DLD1 (cell line): ENCODE data around the gene CYP2A6.

ENCODE experiments used
- in situ Hi-C: cut with HindIII; loops from 2 replicates; pipeline ENCODE4 v1.10.0; 2017; ENCODE audit warnings: low sequenced_read_pairs

CYP2A6 gene

GRCh38 chr19:40803857-40804782 lies 46.1 kb downstream of the CYP2A6 start:
- in situ Hi-C loops, result no loop called here

GRCh38 chr19:40803170-40803856 lies 46.9 kb downstream of the CYP2A6 start:
- in situ Hi-C loops, result no loop called here

GRCh38 chr19:40802300-40803169 lies 47.7 kb downstream of the CYP2A6 start:
- in situ Hi-C loops, result no loop called here

- in situ Hi-C loops, result no loop called here
Observed at GRCh38 chr19:40801426-40802299, 48.6 kb downstream of the CYP2A6 start.

- in situ Hi-C loops, result no loop called here
Observed at GRCh38 chr19:40800997-40801377, 49.3 kb downstream of the CYP2A6 start.

GRCh38 chr19:40800339-40800996 lies 49.8 kb downstream of the CYP2A6 start:
- in situ Hi-C loops, result no loop called here

- in situ Hi-C loops, result no loop called here
Observed at GRCh38 chr19:40799558-40800338, 50.5 kb downstream of the CYP2A6 start.

GRCh38 chr19:40798683-40799557 lies 51.3 kb downstream of the CYP2A6 start, which contains the start of gene EGLN2:
Gene EGLN2, plus strand, starts transcription at chr19:40799191. Its CDS starts 1,382 bp downstream, at chr19:40800573.
- in situ Hi-C loops, result no loop called here

GRCh38 chr19:40797963-40798682 lies 52.1 kb downstream of the CYP2A6 start:
- in situ Hi-C loops, result no loop called here

- in situ Hi-C loops, result no loop called here
Observed at GRCh38 chr19:40797166-40797962, 52.9 kb downstream of the CYP2A6 start.
